GM12892 (cell line): Measurements from ENCODE around the gene PRX.

Source experiments
- POLR2A ChIP-seq: IDR thresholded peaks from 2 replicates; pipeline ENCODE4 v1.6.1; 2011; ENCODE audit warnings: low read depth, low read length, control low read depth
- POLR2AphosphoS5 ChIP-seq: IDR thresholded peaks from 2 replicates; pipeline ENCODE4 v1.6.1; 2011; ENCODE audit warnings: low read depth, low read length, control low read depth
- TAF1 ChIP-seq: IDR thresholded peaks from 2 replicates; pipeline ENCODE4 v1.6.1; 2011; ENCODE audit warnings: low read depth, mild to moderate bottlenecking, control low read depth, low read length, borderline replicate concordance

DNA sequence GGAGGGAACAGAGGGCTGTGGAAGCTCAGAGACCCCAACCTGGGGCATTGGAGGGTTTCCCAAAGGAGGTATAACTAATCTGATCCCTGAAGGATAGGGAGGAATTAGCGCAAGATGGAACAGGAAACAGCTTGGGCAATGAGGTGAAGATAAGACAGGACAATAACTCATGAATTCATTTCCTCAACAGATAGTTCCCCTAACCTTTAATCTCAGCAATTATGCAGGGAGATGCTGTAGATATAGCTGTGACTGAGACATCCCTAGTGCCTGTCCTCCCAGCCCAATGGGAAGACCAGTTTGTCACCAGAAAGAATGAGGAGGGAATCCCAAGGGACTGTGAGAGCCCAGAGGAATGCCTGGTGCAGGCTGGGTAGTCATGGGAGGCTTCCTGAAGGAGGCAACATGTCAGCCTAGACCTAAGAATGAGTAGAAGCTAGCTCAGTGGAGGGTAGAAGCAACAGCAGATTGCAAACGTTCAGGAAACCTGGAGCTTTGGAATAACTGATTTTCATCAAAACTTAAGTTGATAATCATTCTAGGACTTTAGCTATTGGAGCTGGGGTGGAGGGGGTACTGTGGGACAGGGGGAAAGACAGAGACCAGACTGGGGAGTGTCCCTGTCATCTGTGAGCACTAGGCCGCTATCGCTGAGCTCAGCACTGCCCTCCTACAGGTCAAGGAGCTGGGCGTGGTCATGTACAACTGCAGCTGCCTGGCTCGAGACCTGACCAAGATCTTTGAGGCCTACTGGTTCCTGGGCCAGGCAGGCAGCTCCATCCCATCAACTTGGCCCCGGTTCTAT lies 42.0 kb downstream of the PRX start:
- TF ChIP-seq POLR2A = no peak
- no peak for TF ChIP-seq POLR2AphosphoS5
- no peak for TF ChIP-seq TAF1
